Measurements from ENCODE around the gene NDUFC1.

NDUFC1 gene

GRCh38 chr4:139300431-139301112 is 1.7 kb downstream of the NDUFC1 start:
- in situ Hi-C loops (cut with HindIII; ENCODE audit: low sequenced_read_pairs) = loop anchor here (5.0 kb wide), 1 partner anchor 73 kb away; no protein-coding TSS in a partner anchor

GRCh38 chr4:139299536-139299935 is 2.7 kb downstream of the NDUFC1 start:
- in situ Hi-C loops (cut with HindIII; ENCODE audit: low sequenced_read_pairs) = no loop called here

DNA sequence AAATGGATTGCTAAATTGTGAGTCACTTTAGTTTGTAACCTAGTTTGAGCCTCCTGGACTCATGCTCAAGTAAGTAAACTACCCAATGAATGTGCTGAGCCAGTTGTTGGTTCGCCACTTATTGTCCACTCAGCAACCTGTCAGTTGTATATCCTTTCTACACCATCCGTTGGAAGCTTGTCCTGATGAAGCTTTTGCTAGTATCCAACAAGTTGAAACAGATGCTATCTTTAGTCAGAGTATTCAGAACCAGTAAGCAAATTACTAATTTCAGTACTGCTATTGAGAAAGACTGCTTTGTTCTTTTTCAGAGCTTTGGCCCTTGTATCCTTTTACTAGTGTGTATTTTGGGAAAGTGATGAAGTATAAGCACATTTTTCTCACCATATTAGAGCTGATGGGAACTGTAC is 5.3 kb downstream of the NDUFC1 start:
- in situ Hi-C loops (cut with HindIII; ENCODE audit: low sequenced_read_pairs) = no loop called here

DNA sequence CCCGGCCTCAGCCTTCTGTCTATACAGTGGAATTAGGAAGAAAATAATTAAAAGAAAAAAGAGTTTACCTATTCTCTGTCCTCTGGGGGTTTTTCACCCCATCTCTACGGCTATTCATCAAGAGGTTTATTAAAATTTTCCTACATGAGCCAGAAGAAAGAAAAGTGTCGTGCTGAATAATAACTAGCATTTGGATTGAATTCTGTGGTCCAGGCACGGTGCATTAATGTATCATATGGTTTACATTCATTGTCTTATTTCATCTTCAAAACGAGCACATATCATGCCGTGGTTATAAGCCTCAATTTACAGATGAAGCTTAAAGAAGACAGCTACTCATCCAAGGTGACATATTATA is 6.4 kb downstream of the NDUFC1 start:
- in situ Hi-C loops (cut with HindIII; ENCODE audit: low sequenced_read_pairs) = no loop called here

- in situ Hi-C loops (cut with HindIII; ENCODE audit: low sequenced_read_pairs) = no loop called here
Measured at GRCh38 chr4:139295206-139295941, 6.9 kb downstream of the NDUFC1 start.

- in situ Hi-C loops (cut with HindIII; ENCODE audit: low sequenced_read_pairs) = no loop called here
Measured at GRCh38 chr4:139286186-139286698, 16.0 kb downstream of the NDUFC1 start.

DNA sequence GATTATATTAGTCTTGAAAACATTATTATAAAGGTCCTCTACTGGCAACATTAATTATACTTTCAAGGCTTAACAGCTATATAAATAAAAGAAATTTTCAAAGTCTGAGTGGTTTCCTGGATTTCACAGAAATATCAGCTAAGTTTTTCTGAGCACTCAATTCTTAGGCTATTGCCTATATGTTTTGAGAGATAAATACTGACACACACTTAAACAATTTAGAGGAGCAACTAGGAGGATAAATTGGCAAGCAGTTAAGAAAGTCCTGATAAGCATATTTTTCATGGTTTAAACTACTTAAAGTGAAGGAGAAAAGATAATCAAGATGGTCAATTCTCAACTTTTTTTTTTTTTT is 19.6 kb downstream of the NDUFC1 start:
- in situ Hi-C loops (cut with HindIII; ENCODE audit: low sequenced_read_pairs) = no loop called here

- in situ Hi-C loops (cut with HindIII; ENCODE audit: low sequenced_read_pairs) = no loop called here
Measured at GRCh38 chr4:139282065-139282720, 20.1 kb downstream of the NDUFC1 start.

DNA sequence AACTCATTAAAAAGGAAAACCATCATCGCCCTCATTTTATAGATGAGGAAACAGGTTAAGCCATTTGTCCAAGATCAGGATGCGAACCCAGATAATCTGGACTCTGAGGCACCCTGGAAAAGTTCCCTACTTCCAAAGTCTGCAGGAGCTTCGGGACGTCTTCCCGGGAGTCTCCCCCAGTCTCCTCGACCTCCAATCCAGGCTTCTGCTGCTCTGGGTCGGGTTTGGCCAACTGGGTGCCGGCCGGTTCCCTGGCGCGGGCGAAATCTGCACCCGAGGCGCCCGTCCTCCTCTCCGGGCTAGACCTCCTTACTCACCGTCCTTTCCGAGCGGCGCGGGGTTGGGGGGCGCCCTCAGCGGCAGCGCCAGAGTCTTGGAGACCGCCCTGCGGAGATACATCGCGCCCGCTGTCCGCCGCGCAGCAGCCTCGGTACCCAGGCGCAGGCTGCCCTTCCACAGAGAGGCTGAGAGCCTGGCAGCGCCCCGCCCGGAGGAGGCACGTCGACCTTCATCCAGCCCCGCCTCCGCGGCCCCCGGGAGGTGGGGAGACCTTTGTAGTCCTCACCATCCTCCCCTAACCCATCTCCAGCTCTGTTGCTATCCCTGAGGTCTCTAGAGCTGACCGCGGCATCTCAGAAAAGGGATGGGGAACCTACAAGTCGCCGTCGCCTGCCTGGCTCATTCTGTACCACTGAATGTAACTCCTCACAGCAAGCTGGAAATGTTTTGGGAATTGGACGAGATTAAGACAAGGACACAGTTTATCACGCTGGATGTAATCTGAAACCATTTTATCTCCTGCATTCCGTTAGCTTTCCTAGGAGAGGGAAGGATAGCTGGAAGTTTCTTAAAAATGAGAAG is 22.3 kb downstream of the NDUFC1 start, which contains the start of gene MGARP:
TSS of gene MGARP (minus strand) at position 466 of the 861 bp plus-strand sequence. CDS start at position 399, 67 bp downstream.
- in situ Hi-C loops (cut with HindIII; ENCODE audit: low sequenced_read_pairs) = no loop called here

- in situ Hi-C loops (cut with HindIII; ENCODE audit: low sequenced_read_pairs) = no loop called here
Measured at GRCh38 chr4:139278912-139279759, 23.1 kb downstream of the NDUFC1 start.

- in situ Hi-C loops (cut with HindIII; ENCODE audit: low sequenced_read_pairs) = no loop called here
Measured at GRCh38 chr4:139278485-139278884, 23.8 kb downstream of the NDUFC1 start.

GRCh38 chr4:139275281-139275735 is 27.0 kb downstream of the NDUFC1 start:
- in situ Hi-C loops (cut with HindIII; ENCODE audit: low sequenced_read_pairs) = no loop called here

DNA sequence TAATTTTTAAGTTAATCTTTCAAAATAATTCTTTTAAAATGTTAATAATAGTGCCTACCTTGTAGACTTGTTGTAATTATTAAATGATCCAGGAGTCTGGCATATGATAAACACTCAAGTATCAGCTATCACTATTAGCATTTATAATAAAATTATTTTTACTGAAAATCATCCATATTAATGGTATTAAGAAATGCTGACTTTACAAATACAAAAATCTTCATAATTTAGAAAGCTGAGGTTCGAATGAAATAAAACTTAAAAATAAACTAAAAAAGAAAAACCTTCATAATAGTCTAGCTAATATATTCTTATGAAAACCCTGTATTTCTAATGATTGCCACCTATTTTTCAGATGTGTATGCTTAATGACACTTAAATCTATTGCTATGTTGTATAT is 27.5 kb downstream of the NDUFC1 start:
- in situ Hi-C loops (cut with HindIII; ENCODE audit: low sequenced_read_pairs) = no loop called here

DNA sequence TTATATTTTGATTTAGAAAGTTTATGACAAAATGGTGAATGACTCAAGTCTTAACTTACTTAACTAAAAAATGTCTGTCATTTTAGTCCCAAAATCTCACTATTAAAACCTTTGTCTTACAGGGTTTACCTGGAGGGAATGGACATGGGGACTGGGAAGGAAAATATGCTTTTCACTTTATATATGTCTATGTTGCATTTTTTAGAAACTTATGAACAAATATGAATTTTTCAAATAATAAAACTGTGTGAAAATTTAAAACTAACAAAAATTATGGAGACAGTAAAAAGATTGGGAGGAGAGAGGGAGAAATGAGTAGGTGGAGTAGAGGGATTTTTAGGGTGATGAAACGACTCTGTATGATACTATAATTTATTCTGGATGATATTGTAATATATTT is 28.4 kb downstream of the NDUFC1 start:
- in situ Hi-C loops (cut with HindIII; ENCODE audit: low sequenced_read_pairs) = no loop called here

GRCh38 chr4:139267301-139267700 is 35.0 kb downstream of the NDUFC1 start:
- in situ Hi-C loops (cut with HindIII; ENCODE audit: low sequenced_read_pairs) = no loop called here

DNA sequence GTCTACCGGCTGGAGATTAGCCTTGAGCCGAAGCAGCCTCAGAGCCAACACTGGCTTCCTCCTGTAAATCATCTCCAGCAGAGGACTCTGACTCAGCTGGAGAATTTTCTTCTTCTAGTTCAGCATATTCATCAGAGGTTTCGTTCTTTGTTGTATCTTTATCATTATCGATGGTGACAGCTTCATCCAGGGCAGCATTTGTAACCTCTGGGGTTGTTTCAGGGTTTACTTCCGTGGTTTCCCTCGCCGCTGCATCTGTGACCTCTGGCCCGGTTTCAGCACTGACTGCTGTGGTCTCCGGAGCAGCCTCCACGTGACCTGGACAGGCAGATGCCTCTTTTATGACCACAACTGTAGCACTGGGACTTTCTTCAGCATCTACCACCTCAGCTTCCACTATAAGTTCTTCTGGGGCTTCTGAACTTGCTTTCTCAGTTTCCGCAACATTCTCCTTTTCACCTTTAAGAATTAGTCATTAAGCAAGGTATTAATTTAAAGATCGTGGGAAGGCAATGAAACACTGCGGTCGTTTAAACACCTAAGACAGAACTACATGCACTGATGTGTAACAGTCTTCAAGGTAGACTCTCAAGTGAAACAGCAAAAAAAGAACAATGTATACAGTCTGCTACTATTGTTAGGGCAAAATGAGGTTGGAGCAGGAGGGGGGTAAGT is 35.6 kb downstream of the NDUFC1 start:
- in situ Hi-C loops (cut with HindIII; ENCODE audit: low sequenced_read_pairs) = no loop called here

DNA sequence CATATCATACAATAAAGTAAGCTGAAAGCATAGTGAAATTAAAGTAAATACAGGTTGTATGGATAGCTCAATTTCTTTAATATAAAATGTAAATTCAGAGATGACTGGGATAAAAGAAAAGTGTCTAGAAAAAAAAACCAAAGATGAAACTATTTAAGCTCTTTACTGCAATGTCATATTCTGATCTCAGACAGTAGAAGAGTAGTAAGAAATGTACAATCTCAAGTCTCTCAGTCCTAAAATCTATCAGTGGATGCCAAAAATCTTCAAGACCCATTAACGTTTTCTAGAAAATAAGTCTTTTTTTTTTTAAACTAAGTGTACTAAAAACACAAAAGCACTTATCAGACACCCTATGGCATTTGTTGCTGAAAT is 36.1 kb downstream of the NDUFC1 start:
- in situ Hi-C loops (cut with HindIII; ENCODE audit: low sequenced_read_pairs) = no loop called here

GRCh38 chr4:139265654-139266053 is 36.6 kb downstream of the NDUFC1 start:
- in situ Hi-C loops (cut with HindIII; ENCODE audit: low sequenced_read_pairs) = no loop called here

GRCh38 chr4:139256349-139256748 is 45.9 kb downstream of the NDUFC1 start:
- in situ Hi-C loops (cut with HindIII; ENCODE audit: low sequenced_read_pairs) = no loop called here
